ENCODE data around the gene HEG1.
"Not testable (repeated sequence)": the region's sequence is repeated elsewhere in the genome, so short reads cannot be mapped to it uniquely, and the experiment has no call there.

HEG1 gene

DNA sequence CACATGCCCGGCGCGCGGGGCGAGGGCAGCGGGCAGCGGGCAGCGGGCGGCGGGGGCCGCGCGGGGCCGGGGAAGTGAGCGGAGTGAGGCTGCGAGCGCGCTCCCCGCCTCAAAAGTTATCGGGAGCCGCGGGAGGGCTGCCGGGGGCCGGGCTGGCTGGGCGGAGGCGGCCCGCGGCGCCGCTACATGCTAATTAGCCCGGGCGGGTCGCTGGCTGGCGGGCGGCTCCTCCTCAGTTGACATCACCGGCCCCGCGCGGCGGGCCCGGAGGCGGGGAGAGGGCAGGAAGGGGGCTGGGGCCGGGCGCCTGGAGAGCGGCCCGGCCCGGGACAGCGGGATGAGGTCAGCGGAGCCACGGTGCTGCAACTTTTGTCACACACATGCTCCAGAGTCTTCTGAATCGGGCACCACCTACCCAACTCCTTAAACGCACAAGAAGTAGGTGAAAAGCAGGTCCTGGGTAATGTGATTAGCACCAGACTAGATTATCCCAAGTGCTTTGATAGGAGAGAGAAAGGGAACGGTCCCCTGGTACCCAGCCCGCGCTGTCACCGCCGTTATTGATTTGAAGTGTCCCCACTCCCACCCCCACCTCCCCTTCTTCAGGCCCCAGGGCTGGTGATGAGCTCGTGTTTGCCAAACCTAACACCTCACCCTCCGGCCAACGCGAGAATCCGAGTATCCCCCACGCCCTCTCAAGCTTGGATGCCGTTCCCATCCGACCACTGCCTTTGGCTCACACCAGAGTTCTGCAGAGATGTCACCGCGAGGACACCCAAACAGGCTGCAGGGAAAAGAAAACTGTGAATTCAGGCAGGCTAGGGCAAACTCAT lies at the start of gene HEG1:
Gene HEG1, minus strand, starts transcription at position 85 of the 833 bp plus-strand sequence. CDS start 107 bp downstream, outside the sequence.
- DNase-seq (ENCODE audit: low read depth in 2 of 2): peak; percentile 67 to 72

GRCh38 chr3:125105116-125105515 lies 49.3 kb upstream of the HEG1 start:
- DNase-seq (ENCODE audit: low read depth in 2 of 2): no peak

GRCh38 chr3:125104639-125105038 lies 48.8 kb upstream of the HEG1 start:
- no peak for DNase-seq (ENCODE audit: low read depth in 2 of 2)

GRCh38 chr3:125103406-125103805 lies 47.6 kb upstream of the HEG1 start:
- DNase-seq (ENCODE audit: low read depth in 2 of 2): no peak

DNA sequence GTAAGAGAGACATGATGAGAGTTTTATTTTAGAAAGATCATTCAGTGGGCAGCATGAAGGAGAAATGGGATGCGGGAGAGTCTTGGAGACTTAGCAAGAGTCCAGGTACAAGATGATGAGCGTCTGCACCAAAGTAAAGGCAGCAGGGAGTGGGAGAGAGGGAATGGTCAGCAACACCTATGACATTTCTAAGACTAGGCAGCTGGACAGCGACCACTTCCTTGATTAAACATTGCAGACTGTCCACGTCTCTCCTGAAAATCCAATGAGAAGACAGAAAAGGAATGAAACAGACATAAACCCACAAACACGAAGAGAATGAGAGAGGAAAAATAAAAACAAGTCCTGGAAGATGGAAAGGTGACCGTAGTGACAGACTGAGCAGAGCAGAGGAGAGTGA lies 46.7 kb upstream of the HEG1 start:
- DNase-seq (ENCODE audit: low read depth in 2 of 2): no peak

GRCh38 chr3:125098611-125099291 lies 43.0 kb upstream of the HEG1 start:
- no peak for DNase-seq (ENCODE audit: low read depth in 2 of 2)

DNA sequence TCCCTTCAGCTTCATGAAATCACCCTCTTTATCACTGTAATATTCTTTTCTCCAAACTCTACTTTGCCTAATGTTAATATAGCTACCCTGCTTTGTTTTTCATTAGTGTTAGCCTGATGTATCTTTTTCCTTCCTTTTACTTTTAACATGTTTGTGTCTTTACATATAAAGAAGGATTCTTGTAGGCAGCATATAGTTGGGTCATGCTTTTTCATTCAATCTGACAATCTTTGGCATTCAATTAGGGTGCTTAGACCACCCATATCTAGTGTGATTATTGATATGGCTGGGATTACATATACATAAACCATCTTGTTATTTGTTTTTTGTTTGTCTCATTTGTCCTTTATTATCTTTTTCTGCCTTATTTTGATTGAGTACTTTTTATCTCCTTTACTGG lies 34.9 kb upstream of the HEG1 start:
- DNase-seq (ENCODE audit: low read depth in 2 of 2): no peak

- no peak for DNase-seq (ENCODE audit: low read depth in 2 of 2)
Observed at GRCh38 chr3:125087768-125088391, 32.1 kb upstream of the HEG1 start.

GRCh38 chr3:125085166-125085565 lies 29.4 kb upstream of the HEG1 start:
- no peak for DNase-seq (ENCODE audit: low read depth in 2 of 2)

DNA sequence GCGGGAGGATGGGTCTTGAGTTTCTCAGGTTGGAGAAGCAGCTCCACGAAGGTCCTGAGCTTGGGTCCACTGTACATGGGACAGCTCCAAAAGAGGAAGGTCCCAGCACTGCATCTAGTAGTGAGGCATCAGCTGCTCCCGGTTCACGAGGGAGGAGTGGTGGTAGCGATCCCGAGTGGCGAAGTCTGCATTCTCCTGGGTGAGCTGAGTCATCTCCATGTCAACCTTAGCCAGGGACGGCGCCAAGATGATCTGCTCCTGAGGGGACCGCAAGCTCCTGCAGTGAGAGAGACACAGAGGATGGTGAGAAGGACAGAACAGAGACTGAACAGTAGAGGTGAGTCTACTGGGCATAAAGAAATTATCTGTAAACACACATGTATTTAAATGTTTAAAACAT lies 28.0 kb upstream of the HEG1 start:
- DNase-seq (ENCODE audit: low read depth in 2 of 2): no peak

GRCh38 chr3:125082339-125082738 lies 26.5 kb upstream of the HEG1 start:
- DNase-seq (ENCODE audit: low read depth in 2 of 2): not testable (repeated sequence)

- no peak for DNase-seq (ENCODE audit: low read depth in 2 of 2)
Observed at GRCh38 chr3:125080077-125080476, 24.3 kb upstream of the HEG1 start.

DNA sequence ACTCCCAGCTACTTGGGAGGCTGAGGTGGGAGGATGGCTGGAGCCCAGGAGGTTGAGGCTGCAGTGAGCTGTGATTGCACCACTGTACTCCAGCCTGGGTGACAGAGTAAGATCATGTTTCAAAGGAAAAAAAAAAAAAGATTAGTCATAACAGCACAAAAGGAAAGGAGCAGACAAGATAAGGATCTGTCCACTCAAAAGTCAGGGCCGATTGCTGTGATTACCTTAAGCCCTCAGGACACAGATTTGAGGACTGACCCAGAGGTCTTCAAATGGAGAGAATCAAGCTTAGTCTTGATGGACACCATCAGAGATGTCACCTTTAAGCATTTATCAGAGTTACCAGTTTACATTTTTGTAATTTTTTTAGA lies 23.9 kb upstream of the HEG1 start:
- no peak for DNase-seq (ENCODE audit: low read depth in 2 of 2)

GRCh38 chr3:125078951-125079674 lies 23.3 kb upstream of the HEG1 start:
- DNase-seq (ENCODE audit: low read depth in 2 of 2): no peak

DNA sequence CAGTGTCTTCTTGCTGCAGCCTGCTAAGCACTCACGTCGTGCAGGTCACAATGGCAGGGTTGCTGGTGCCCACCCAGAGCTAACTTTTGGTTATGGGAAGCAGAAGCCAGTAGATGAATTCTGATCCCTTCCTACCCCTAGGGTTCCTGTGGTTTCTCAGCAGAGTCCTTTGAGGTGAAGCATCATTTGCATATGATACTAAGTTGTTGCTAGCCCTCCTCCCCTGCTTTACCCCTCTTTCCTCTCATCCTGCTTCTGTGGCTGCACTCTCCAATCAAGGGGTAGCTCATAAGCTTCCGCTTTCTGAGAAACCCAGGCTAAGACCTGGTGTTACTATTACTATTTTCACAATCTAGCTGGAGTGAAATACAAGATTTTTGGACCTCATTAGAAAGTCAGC lies 22.1 kb upstream of the HEG1 start:
- DNase-seq (ENCODE audit: low read depth in 2 of 2): no peak

DNA sequence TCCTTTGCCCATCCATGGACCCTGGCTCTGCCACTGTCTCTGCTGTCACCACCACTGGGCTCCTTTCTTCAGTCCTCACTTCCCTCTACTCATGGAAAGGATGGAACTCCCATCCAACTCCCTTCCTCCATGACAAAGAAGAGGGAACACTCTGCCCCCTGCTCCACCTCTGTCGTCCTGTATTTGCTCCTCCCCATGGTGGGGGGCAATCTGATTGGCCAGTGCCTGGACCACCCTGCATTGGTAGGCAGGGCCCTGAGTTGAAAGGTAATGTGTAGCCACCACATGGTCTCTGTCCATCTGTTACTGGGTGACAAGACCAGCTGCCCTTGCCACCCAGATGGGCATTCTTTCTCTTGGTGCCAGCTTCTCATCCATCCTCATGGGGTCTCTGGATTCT lies 20.7 kb upstream of the HEG1 start:
- no peak for DNase-seq (ENCODE audit: low read depth in 2 of 2)

DNA sequence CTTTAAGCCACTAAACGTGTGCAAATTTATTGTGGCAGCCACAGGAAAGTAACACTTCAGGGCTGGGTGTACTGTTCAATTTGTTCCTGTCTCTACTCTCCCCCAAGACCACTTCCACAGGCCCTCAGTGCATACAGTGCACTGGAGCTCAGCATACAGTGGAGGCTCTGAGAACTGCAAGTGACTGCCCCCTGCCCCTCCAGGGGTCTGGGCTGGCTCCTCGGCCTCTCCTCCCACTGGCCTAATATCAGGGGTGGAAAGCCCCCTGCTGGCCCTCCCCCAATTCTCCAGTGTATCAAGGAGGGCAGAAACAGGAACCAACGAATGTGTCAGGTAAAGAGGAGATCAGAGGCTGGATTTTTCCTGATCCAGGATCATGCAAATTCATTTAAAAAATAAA lies 19.9 kb upstream of the HEG1 start:
- DNase-seq (ENCODE audit: low read depth in 2 of 2): no peak

GRCh38 chr3:125073390-125073905 lies 17.7 kb upstream of the HEG1 start:
- DNase-seq (ENCODE audit: low read depth in 2 of 2): no peak

DNA sequence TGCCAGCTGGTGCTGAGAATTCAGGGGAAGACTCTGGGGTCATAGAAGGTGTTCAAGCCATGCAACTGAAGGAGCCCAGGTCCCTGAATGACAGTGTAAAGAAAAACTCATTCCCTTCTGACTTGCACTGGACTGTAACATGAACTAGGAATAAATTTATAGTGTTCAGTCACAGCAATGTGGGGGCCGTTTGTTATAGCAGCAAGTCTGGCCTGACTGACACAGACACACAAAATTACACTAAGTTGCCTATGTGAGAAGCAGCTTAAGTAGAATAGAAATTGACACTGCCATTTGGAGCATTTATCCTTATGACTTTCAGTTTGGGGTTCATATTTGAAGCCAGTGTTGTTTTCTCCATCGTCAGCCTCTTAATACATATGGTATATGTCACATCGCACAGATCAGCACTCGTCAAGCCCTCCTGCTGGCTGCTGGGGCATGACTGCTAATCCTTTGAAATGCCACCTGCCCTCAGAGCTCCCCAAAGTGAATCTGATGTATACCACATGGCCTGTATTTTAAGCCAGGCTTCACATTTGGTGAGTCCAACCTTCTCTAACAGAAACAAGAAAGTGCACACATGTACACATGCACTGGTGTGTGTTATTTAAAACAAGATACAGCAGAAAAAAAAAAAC lies 17.1 kb upstream of the HEG1 start:
- no peak for DNase-seq (ENCODE audit: low read depth in 2 of 2)

DNA sequence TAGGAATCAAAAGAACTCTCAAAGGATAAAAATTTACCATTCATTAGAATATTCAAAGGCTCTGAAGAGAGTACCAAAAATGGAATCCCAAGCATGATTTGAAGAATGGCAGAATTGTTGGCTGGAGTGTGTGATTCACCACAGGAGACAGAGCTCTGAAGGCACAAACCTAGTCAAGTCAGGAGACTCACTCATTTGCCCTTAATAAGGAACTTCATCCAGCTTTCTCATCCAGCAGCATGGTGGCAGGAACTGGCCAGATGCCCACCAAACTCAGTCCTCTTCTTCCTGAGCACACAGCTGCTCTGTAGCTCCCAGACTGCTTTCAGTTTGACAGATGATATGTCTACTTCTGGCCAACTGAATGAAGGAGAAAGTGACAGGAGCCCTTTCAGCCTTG lies 16.5 kb upstream of the HEG1 start:
- no peak for DNase-seq (ENCODE audit: low read depth in 2 of 2)

GRCh38 chr3:125069968-125070745 lies 14.4 kb upstream of the HEG1 start:
- no peak for DNase-seq (ENCODE audit: low read depth in 2 of 2)

Measured in stimulated activated CD4-positive, alpha-beta T cell treated with anti-CD3 and anti-CD28 coated beads, Interleukin-1b, Interleukin-23, amount 100 ng/mL, for 4 hours (primary cell).